Right ventricle myocardium inferior (tissue), 1 donor: ENCODE results near the gene LBHD2. TPM values are rescaled to one million over a fixed set of nuclear protein-coding genes. Genes with fewer than 3 reads are reported as not detected.

Source experiments
- ATAC-seq: fragments of 200-7000 bp; cut with Tn5 transposase; one replicate; pipeline ENCODE4 v1.9.1; 2020; ENCODE audit warnings: mild to moderate bottlenecking, moderate library complexity
- DNase-seq: peaks from one replicate; pipeline ENCODE4 v3.0.0; 2021; ENCODE audit errors: missing footprints
- intact Hi-C: fragments of 100-400 bp; cut with DNase I; formaldehyde crosslinking; loops from one replicate; pipeline ENCODE4 v1.11.0; 2022
- total RNA-seq: library from RNA; stranded (reverse); fragmentation: NEBNext Ultra II Directional; extraction: Animal tissue kit (Norgen Biotek cat#: 25700); gene quantifications from one replicate; pipeline ENCODE4 v1.2.1, GENCODE V29; 2021
- donor health status: DM: no; HTN: yes; CAD: no; lungs with severe emphysema.

The LBHD2 gene
- total RNA-seq, 1 donor from 2014 or later, result not detected

- intact Hi-C loops, result no loop called here
- no peak for ATAC-seq
- peak; percentile 34 for DNase-seq
Measured at GRCh38 chr14:103086771-103087342, 2.8 kb downstream of the LBHD2 start.

GRCh38 chr14:103087343-103087835 lies 3.4 kb downstream of the LBHD2 start:
- peak; percentile 45 for DNase-seq
- ATAC-seq, result no peak
- intact Hi-C loops, result no loop called here

- DNase-seq (peak; percentile 47), ATAC-seq (no peak)
- intact Hi-C loops, result no loop called here
Measured at GRCh38 chr14:103088921-103089320, 4.9 kb downstream of the LBHD2 start.

- no peak for DNase-seq
- intact Hi-C loops, result no loop called here
- no peak for ATAC-seq
Measured at GRCh38 chr14:103089386-103090335, 5.7 kb downstream of the LBHD2 start.

GRCh38 chr14:103090481-103091020 lies 6.5 kb downstream of the LBHD2 start:
- ATAC-seq, result no peak
- intact Hi-C loops, result no loop called here
- DNase-seq, result peak; percentile 32

GRCh38 chr14:103091041-103091882 lies 7.3 kb downstream of the LBHD2 start:
- intact Hi-C loops, result no loop called here
- DNase-seq (peak; percentile 80), ATAC-seq (peak; percentile 72)

- intact Hi-C loops, result no loop called here
- DNase-seq (peak; percentile 26), ATAC-seq (no peak)
Measured at GRCh38 chr14:103091883-103092222, 7.8 kb downstream of the LBHD2 start.

GRCh38 chr14:103093856-103094405 lies 9.9 kb downstream of the LBHD2 start:
- ATAC-seq (no peak), DNase-seq (peak; percentile 15)
- intact Hi-C loops, result no loop called here

GRCh38 chr14:103094406-103095209 lies 10.6 kb downstream of the LBHD2 start, which contains the start of gene EXOC3L4:
TSS of gene EXOC3L4 (plus strand) at chr14:103094725. CDS start at chr14:103100220, 5,495 bp downstream.
- intact Hi-C loops, result no loop called here
- DNase-seq, result peak; percentile 37
- peak; percentile 30 for ATAC-seq

- no peak for DNase-seq
- intact Hi-C loops, result no loop called here
Measured at GRCh38 chr14:103095210-103095778, 11.3 kb downstream of the LBHD2 start.

GRCh38 chr14:103096387-103096786 lies 12.4 kb downstream of the LBHD2 start:
- intact Hi-C loops, result no loop called here
- no peak for DNase-seq
- no peak for ATAC-seq

More at GRCh38 chr14:103095210-103095778, 11.3 kb downstream of the LBHD2 start:
- no peak for ATAC-seq

- intact Hi-C loops, result no loop called here
- ATAC-seq (no peak), DNase-seq (no peak)
Measured at GRCh38 chr14:103097244-103097993, 13.4 kb downstream of the LBHD2 start.

GRCh38 chr14:103097994-103098957 lies 14.3 kb downstream of the LBHD2 start:
- no peak for ATAC-seq
- intact Hi-C loops, result no loop called here
- DNase-seq, result no peak

- no peak for ATAC-seq
- DNase-seq, result no peak
- intact Hi-C loops, result no loop called here
Measured at GRCh38 chr14:103099081-103099732, 15.2 kb downstream of the LBHD2 start.

- intact Hi-C loops, result no loop called here
- DNase-seq (no peak), ATAC-seq (no peak)
Measured at GRCh38 chr14:103099733-103100280, 15.8 kb downstream of the LBHD2 start.
